SH-SY5Y (cell line): Measurements from ENCODE around the gene SLITRK1.

Source experiments
- GATA2 ChIP-seq: IDR thresholded peaks from 2 replicates; pipeline ENCODE4 v1.6.1; 2011; ENCODE audit warnings: mild to moderate bottlenecking, low read depth, low read length
- GATA3 ChIP-seq: IDR thresholded peaks from 2 replicates; pipeline ENCODE4 v1.6.1; 2011; ENCODE audit warnings: low read depth, mild to moderate bottlenecking, low read length, moderate library complexity

DNA sequence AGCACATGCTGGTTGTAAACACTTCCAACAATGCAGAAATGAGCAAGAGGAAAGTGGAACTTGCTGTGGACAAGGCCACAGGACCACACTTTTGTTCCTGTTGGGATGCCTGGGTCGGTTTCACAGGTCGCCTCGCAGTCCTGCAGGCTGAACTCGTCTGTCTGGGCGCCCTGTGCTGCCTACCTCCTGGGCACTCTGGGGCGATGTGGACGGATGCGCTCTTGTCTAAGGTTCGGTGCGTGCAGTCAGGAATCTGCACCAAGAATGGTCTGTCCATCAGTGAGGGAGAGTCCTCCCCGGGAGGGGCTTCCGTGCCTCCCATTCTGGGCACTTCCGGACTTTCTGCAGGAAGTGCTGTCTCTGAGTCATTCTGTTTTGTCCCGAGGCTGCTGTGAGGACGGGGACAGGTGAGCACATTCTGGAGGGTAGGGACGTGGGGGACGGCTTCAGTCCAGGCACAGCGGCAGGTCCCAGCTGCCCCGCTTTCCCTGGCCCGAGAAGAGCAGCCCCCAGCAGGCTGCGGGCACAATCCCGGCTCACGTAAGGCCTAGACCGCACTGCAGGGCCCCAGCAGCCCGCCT, 24.1 kb upstream of the SLITRK1 start:
- TF ChIP-seq GATA2 (no peak), GATA3 (no peak)
